GF-D8 (cell line): Measurements from ENCODE around the gene PCDHGA5.
A peak's percentile ranks its signal among the peaks of the same experiment; 100 is the strongest.
"Not testable (repeated sequence)": the region's sequence is repeated elsewhere in the genome, so short reads cannot be mapped to it uniquely, and the experiment has no call there.

Source experiments
- DNase-seq: peaks from one replicate; lab custom pipeline; 2025; lab: John Stamatoyannopoulos, UW

PCDHGA5 gene

GRCh38 chr5:141351591-141351990 is 12.4 kb upstream of the PCDHGA5 start:
- DNase-seq: no peak

- DNase-seq: no peak
Observed at GRCh38 chr5:141354900-141355469, 9.0 kb upstream of the PCDHGA5 start, which contains the start of gene PCDHGA4. PCDHGA4 (plus strand) TSS chr5:141355021; CDS start chr5:141355108, 87 bp downstream.

GRCh38 chr5:141355641-141356040 is 8.3 kb upstream of the PCDHGA5 start:
- no peak for DNase-seq

GRCh38 chr5:141356133-141356532 is 7.8 kb upstream of the PCDHGA5 start:
- DNase-seq: no peak

- DNase-seq: no peak
Observed at GRCh38 chr5:141356950-141357349, 7.0 kb upstream of the PCDHGA5 start.

- DNase-seq: peak; percentile 3
Observed at GRCh38 chr5:141359790-141360426, 4.1 kb upstream of the PCDHGA5 start, which contains the start of gene PCDHGB2. PCDHGB2 (plus strand) TSS chr5:141359994; CDS start chr5:141360136, 142 bp downstream.

- DNase-seq: no peak
Observed at GRCh38 chr5:141360685-141361084, 3.3 kb upstream of the PCDHGA5 start.

- no peak for DNase-seq
Observed at GRCh38 chr5:141362719-141363118, 1.2 kb upstream of the PCDHGA5 start.

GRCh38 chr5:141366016-141366896 is 2.3 kb downstream of the PCDHGA5 start:
- no peak for DNase-seq

GRCh38 chr5:141369994-141370848 is 6.3 kb downstream of the PCDHGA5 start, which contains the start of gene PCDHGB3:
PCDHGB3 (plus strand) TSS chr5:141370242; CDS start chr5:141370395, 153 bp downstream.
- DNase-seq: no peak

GRCh38 chr5:141371572-141372475 is 7.9 kb downstream of the PCDHGA5 start:
- no peak for DNase-seq

GRCh38 chr5:141373673-141374317 is 9.8 kb downstream of the PCDHGA5 start, which contains the start of gene PCDHGA6:
PCDHGA6 (plus strand) TSS chr5:141373891; CDS start chr5:141374084, 193 bp downstream.
- DNase-seq: no peak

GRCh38 chr5:141374627-141375026 is 10.7 kb downstream of the PCDHGA5 start:
- DNase-seq: no peak

GRCh38 chr5:141375444-141376155 is 11.6 kb downstream of the PCDHGA5 start:
- not testable (repeated sequence) for DNase-seq

- no peak for DNase-seq
Observed at GRCh38 chr5:141382469-141383294, 18.7 kb downstream of the PCDHGA5 start, which contains the start of gene PCDHGA7. PCDHGA7 (plus strand) TSS chr5:141382742; CDS start chr5:141382900, 158 bp downstream.

GRCh38 chr5:141383345-141383744 is 19.4 kb downstream of the PCDHGA5 start:
- DNase-seq: no peak

GRCh38 chr5:141384471-141385267 is 20.7 kb downstream of the PCDHGA5 start:
- DNase-seq: no peak
